ENCODE results near the gene TAPBP.

The TAPBP gene

DNA sequence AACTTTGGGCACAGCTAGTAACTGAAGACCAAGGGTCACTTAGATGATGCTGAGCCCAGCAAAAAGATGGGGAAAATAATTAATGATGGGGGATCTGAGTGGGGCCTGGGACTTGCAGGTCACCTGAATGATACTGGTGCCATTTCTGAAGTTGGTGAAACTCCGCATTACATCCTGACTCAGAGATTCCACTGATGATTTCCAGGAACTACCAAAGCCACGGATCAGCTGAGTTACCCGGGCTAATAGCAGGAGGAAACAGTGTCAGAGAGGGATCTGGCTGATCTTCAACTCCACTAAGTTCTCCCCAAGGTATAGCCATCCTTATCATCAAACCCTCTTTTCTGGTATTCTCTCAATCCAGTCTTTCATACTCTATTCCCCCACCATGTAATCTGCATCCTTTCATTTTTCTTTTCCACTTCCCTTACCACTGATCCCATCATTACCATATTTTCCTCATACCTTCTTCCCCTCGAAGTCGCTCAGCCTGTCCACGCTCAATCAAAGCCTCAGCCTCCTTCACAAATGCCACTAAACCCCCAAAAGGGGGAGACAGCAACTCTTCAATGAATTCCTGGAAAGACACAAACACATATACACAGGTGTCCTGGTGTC is 62.4 kb downstream of the TAPBP start:
- no peaks in the 10 kb centered on the region for H3K9me3 ChIP-seq (ENCODE audit: insufficient read depth, low read length)

DNA sequence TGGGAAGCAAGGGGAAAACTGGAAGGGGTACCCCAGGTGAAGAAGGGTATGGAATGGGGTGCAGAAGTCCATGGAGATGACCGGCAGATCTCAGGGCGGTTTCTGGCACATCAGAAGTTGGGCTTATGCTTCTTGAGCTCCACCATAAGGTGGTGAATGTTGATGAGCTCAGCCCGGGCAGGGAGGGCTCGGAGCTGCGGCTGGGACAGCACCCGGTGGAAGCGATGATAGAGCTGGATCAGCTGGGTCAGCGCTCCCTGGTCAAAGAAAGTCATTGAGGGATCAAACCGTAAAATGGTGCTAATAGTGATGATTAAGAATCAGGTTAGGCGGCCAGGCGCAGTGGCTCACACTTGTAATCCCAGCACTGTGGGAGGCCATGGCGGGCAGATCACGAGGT is 63.1 kb downstream of the TAPBP start:
- Histone ChIP-seq H3K27ac (ENCODE audit: low read depth, low read length) (no peak overlapping the region), H3F3A (ENCODE audit: insufficient read depth) (peaks cover 17% of the 10 kb centered on the region), H3K9me2 (replicated peaks; ENCODE audit: insufficient read depth, low read length) (no peaks in the 10 kb centered on the region), H3K9me3 (ENCODE audit: insufficient read depth, low read length) (no peaks in the 10 kb centered on the region), H3K27me3 (ENCODE audit: low read length) (no peaks in the 10 kb centered on the region), H3K4me3 (ENCODE audit: insufficient read depth, low read length, poor library complexity, severe bottlenecking) (no peak overlapping the region), H3K79me2 (ENCODE audit: insufficient read depth, low read length) (peaks cover 7% of the 10 kb centered on the region; the same call in 1 of the 2 replicates), H3K4me2 (ENCODE audit: low read depth, low read length, poor library complexity, severe bottlenecking) (peak overlapping the region; percentile 75), H3K36me3 (ENCODE audit: low read length) (no peaks in the 10 kb centered on the region), H2AFZ (ENCODE audit: low read depth, low read length, severe bottlenecking) (no peak overlapping the region), H4K20me1 (ENCODE audit: low read depth, low read length) (no peaks in the 10 kb centered on the region), H3K9ac (ENCODE audit: low read length) (peak overlapping the region; percentile 78; the same call in 1 of the 2 replicates)
- TF ChIP-seq, protein P1, sequence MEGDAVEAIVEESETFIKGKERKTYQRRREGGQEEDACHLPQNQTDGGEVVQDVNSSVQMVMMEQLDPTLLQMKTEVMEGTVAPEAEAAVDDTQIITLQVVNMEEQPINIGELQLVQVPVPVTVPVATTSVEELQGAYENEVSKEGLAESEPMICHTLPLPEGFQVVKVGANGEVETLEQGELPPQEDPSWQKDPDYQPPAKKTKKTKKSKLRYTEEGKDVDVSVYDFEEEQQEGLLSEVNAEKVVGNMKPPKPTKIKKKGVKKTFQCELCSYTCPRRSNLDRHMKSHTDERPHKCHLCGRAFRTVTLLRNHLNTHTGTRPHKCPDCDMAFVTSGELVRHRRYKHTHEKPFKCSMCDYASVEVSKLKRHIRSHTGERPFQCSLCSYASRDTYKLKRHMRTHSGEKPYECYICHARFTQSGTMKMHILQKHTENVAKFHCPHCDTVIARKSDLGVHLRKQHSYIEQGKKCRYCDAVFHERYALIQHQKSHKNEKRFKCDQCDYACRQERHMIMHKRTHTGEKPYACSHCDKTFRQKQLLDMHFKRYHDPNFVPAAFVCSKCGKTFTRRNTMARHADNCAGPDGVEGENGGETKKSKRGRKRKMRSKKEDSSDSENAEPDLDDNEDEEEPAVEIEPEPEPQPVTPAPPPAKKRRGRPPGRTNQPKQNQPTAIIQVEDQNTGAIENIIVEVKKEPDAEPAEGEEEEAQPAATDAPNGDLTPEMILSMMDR (IDR thresholded peaks at IDR 0.05; ENCODE audit: insufficient read depth, low read length, poor library complexity, severe bottlenecking): no peak

More for the DNA sequence above, 62.4 kb downstream of the TAPBP start:
- Histone ChIP-seq H3F3A (ENCODE audit: insufficient read depth) (peaks cover 17% of the 10 kb centered on the region), H3K27me3 (ENCODE audit: low read length) (no peaks in the 10 kb centered on the region), H4K20me1 (ENCODE audit: low read depth, low read length) (no peaks in the 10 kb centered on the region), H3K9me2 (replicated peaks; ENCODE audit: insufficient read depth, low read length) (no peaks in the 10 kb centered on the region), H3K36me3 (ENCODE audit: low read length) (no peaks in the 10 kb centered on the region), H3K4me2 (ENCODE audit: low read depth, low read length, poor library complexity, severe bottlenecking) (no peak overlapping the region), H2AFZ (ENCODE audit: low read depth, low read length, severe bottlenecking) (no peak overlapping the region), H3K79me2 (ENCODE audit: insufficient read depth, low read length) (peaks cover 7% of the 10 kb centered on the region; the same call in 1 of the 2 replicates), H3K27ac (ENCODE audit: low read depth, low read length) (no peak overlapping the region), H3K4me3 (ENCODE audit: insufficient read depth, low read length, poor library complexity, severe bottlenecking) (no peak overlapping the region), H3K9ac (ENCODE audit: low read length) (no peak overlapping the region)
- TF ChIP-seq, protein P1 (IDR thresholded peaks at IDR 0.05; ENCODE audit: insufficient read depth, low read length, poor library complexity, severe bottlenecking): no peak
- no peak for TF ChIP-seq EZH2phosphoT487 (conservative IDR thresholded peaks at IDR 0.05; ENCODE audit: low read length)

DNA sequence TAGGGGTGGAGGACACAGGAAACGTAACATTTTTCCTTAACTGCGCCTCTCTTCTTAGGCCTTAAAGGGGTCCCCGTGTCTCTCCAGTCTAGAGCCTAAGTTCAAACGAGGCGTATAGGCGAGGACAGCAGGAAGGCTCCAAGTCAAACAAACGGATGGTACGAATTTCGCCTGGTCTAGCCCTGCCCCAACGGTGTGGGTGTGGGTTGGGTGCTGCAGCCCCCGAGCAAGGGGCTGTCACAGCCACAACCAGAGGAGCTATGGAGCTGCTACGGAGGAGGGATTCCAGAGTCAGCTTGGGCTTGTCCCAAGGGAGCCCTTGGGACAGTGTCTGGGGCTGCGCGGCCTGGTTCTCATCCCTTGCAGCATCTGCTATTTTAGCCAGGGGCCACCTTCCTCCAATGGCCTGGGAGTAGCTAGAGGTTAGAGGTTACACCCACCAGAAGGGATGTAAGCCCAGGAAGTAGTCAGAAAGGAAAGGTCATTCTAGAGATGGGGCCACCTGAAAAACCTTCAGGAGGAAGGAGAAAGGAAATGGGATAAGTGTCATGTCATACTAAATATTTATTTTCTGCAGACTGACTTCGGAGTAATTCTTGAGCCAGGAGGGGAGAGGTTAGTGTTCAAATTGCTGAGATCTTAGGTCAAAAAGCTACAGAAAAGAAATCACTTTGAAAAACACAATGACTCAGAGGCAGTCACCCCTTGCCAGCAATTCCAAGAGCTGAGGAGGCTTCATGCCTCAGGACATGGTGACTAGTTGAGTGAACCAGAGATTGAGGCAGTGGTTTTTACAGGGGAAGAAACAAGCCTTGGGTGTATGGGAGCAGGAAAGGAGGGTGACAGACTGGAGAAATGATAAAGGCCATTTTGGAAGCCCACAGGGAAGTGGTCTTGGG is 63.9 kb downstream of the TAPBP start:
- H3K9me2 ChIP-seq (replicated peaks; ENCODE audit: insufficient read depth, low read length): no peaks in the 10 kb centered on the region
- no peaks in the 10 kb centered on the region for H3K9me3 ChIP-seq (ENCODE audit: insufficient read depth, low read length)
- TF ChIP-seq, protein P1 (IDR thresholded peaks at IDR 0.05; ENCODE audit: insufficient read depth, low read length, poor library complexity, severe bottlenecking): no peak
- TF ChIP-seq EZH2phosphoT487 (conservative IDR thresholded peaks at IDR 0.05; ENCODE audit: low read length): no peak
- no peaks in the 10 kb centered on the region for H4K20me1 ChIP-seq (ENCODE audit: low read depth, low read length)
- H3K27me3 ChIP-seq (ENCODE audit: low read length): no peaks in the 10 kb centered on the region
- peak overlapping the region; percentile 73 for H3K27ac ChIP-seq (ENCODE audit: low read depth, low read length)
- peaks cover 7% of the 10 kb centered on the region; the same call in 1 of the 2 replicates for H3K79me2 ChIP-seq (ENCODE audit: insufficient read depth, low read length)
- H3K36me3 ChIP-seq (ENCODE audit: low read length): no peaks in the 10 kb centered on the region
- peak overlapping the region; percentile 75 for H3K4me2 ChIP-seq (ENCODE audit: low read depth, low read length, poor library complexity, severe bottlenecking)
- peak overlapping the region; percentile 65 for H3K4me3 ChIP-seq (ENCODE audit: insufficient read depth, low read length, poor library complexity, severe bottlenecking)
- peak overlapping the region; percentile 78 for H3K9ac ChIP-seq (ENCODE audit: low read length)
- peaks cover 17% of the 10 kb centered on the region for H3F3A ChIP-seq (ENCODE audit: insufficient read depth)
- H2AFZ ChIP-seq (ENCODE audit: low read depth, low read length, severe bottlenecking): peak overlapping the region; percentile 43

All from SU-DHL-6 (cell line).